ENCODE results near the gene RAB28. TPM values are rescaled to one million over a fixed set of nuclear protein-coding genes. Genes with fewer than 3 reads are reported as not detected.
"Not testable (repeated sequence)": the region's sequence is repeated elsewhere in the genome, so short reads cannot be mapped to it uniquely, and the experiment has no call there.

RAB28 gene
- polyA plus RNA-seq, 2 of the 4 experiments (the other 2 are of a cell fraction), result 9.5 to 24.6 TPM

DNA sequence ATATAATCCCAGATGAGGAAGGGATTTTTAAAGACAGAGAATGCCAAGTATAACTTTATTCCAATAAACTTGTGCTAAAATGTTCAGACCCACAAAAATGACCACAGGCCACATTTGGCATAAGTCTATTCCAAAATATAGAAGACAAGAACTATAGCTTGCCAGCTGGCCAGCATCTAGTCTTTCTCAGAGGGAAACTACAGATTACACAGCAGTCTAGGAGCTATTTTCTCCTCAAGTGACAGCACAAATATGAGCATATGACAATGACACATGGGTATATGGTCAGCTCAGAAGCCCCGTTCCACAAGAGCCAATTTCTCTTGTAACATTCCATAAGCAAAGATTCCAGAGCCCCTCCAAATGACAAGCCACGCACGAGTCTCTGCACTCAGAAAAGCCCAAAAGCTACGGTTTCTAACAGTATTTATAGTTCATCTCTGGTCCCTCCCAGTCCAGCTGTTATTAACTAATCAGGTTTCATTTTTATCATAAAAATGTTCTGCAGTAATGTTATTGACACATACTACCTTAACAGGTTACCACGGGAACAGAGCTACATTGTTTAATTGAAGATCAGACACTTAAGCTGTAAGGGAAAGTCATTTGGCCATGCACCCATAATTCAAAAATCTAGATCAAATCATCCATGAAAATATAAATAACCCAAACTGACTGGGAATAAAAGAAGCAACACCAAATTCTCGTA is 70.3 kb downstream of the RAB28 start:
- ChIA-PET CTCF (no interaction called here), POLR2A (no interaction called here)
- no peak overlapping the region for H3K27ac ChIP-seq
- WGBS (ENCODE audit: missing lambda C conversion rate), result 86% methylated on average over 6 of the region's 6 CpGs
- no peak overlapping the region for H3K4me3 ChIP-seq
- ATAC-seq (no peak), DNase-seq (ENCODE audit: low read depth in 1 of 2, low spot score in 1 of 2) (no peak), FAIRE-seq (no peak)
- no peak overlapping the region for H3K4me2 ChIP-seq
- no peaks in the 10 kb centered on the region for H3K9me3 ChIP-seq
- TF ChIP-seq, protein P1, sequence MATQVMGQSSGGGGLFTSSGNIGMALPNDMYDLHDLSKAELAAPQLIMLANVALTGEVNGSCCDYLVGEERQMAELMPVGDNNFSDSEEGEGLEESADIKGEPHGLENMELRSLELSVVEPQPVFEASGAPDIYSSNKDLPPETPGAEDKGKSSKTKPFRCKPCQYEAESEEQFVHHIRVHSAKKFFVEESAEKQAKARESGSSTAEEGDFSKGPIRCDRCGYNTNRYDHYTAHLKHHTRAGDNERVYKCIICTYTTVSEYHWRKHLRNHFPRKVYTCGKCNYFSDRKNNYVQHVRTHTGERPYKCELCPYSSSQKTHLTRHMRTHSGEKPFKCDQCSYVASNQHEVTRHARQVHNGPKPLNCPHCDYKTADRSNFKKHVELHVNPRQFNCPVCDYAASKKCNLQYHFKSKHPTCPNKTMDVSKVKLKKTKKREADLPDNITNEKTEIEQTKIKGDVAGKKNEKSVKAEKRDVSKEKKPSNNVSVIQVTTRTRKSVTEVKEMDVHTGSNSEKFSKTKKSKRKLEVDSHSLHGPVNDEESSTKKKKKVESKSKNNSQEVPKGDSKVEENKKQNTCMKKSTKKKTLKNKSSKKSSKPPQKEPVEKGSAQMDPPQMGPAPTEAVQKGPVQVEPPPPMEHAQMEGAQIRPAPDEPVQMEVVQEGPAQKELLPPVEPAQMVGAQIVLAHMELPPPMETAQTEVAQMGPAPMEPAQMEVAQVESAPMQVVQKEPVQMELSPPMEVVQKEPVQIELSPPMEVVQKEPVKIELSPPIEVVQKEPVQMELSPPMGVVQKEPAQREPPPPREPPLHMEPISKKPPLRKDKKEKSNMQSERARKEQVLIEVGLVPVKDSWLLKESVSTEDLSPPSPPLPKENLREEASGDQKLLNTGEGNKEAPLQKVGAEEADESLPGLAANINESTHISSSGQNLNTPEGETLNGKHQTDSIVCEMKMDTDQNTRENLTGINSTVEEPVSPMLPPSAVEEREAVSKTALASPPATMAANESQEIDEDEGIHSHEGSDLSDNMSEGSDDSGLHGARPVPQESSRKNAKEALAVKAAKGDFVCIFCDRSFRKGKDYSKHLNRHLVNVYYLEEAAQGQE (IDR thresholded peaks at IDR 0.05), result no peak
- TF ChIP-seq ZFP36 (IDR thresholded peaks at IDR 0.05; ENCODE audit: borderline replicate concordance, partially characterized antibody), result no peak
- TF ChIP-seq, protein P2, sequence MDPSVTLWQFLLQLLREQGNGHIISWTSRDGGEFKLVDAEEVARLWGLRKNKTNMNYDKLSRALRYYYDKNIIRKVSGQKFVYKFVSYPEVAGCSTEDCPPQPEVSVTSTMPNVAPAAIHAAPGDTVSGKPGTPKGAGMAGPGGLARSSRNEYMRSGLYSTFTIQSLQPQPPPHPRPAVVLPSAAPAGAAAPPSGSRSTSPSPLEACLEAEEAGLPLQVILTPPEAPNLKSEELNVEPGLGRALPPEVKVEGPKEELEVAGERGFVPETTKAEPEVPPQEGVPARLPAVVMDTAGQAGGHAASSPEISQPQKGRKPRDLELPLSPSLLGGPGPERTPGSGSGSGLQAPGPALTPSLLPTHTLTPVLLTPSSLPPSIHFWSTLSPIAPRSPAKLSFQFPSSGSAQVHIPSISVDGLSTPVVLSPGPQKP (IDR thresholded peaks at IDR 0.05; ENCODE audit: low read depth, low read length), result no peak
- no peak for TF ChIP-seq ZC3H11A (IDR thresholded peaks at IDR 0.05)
- TF ChIP-seq HOXB13 (CRISPR knock-in tag; IDR thresholded peaks at IDR 0.05; ENCODE audit: low read depth), result no peak
- TF ChIP-seq RNF2 (IDR thresholded peaks at IDR 0.05; ENCODE audit: borderline replicate concordance, low read depth), result no peak
- no peak for TF ChIP-seq FOSL2 (IDR thresholded peaks at IDR 0.05)
- TF ChIP-seq FOSL2 (CRISPR knock-in tag; IDR thresholded peaks at IDR 0.05), result no peak
- no peak for TF ChIP-seq CBX8 (IDR thresholded peaks at IDR 0.05)
- TF ChIP-seq POLR2AphosphoS2 (conservative IDR thresholded peaks at IDR 0.05; ENCODE audit: low read length), result no peak
- TF ChIP-seq MYC (IDR thresholded peaks at IDR 0.05; ENCODE audit: borderline replicate concordance, low read length), result no peak
- TF ChIP-seq NFE2L2 (conservative IDR thresholded peaks at IDR 0.05; ENCODE audit: low read length), result no peak
- TF ChIP-seq ESRRA (IDR thresholded peaks at IDR 0.05; ENCODE audit: borderline replicate concordance, low read length), result no peak
- no peak for TF ChIP-seq EHMT2 (IDR thresholded peaks at IDR 0.05; ENCODE audit: low read depth)
- TF ChIP-seq TFCP2L1 (CRISPR knock-in tag; IDR thresholded peaks at IDR 0.05), result no peak
- no peak for TF ChIP-seq NPAS2 (CRISPR knock-in tag; IDR thresholded peaks at IDR 0.05; ENCODE audit: borderline replicate concordance)
- H3K4me1 ChIP-seq, result no peaks in the 10 kb centered on the region

DNA sequence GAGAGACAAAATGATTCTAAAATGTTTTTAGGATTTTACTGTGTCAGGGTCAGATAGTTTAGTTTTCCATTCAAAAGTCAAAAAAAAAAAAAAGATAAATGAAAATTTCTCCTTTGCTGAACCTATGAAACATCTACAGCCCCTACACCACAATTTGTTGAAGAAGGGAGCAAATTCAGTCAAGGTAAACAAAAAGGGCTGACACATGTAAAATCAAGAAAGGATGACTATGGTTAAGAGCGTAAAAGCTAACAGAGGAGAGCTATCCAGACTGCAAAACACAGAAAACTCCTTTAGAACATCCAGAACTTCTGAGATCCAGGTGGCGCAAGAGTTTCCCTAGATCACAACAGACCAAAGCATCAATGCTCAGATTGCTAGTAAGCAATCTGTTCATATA is 72.2 kb downstream of the RAB28 start:
- Histone ChIP-seq H3K4me3 (no peak overlapping the region), H3K4me1 (no peaks in the 10 kb centered on the region), H3K27ac (no peak overlapping the region), H3K4me2 (no peak overlapping the region), H3K9me3 (no peaks in the 10 kb centered on the region)
- WGBS (ENCODE audit: missing lambda C conversion rate), result 47% methylated on average over 2 of the region's 2 CpGs
- DNase-seq (ENCODE audit: low read depth in 1 of 2, low spot score in 1 of 2), result no peak
- ATAC-seq, result no peak
- CTCF ChIA-PET, result no interaction called here
- no peak for FAIRE-seq
- TF ChIP-seq MAFK (IDR thresholded peaks at IDR 0.05; ENCODE audit: partially characterized antibody) (peak; percentile 13), HEYL (CRISPR knock-in tag; IDR thresholded peaks at IDR 0.05) (no peak)
- POLR2A ChIA-PET, result no interaction called here

DNA sequence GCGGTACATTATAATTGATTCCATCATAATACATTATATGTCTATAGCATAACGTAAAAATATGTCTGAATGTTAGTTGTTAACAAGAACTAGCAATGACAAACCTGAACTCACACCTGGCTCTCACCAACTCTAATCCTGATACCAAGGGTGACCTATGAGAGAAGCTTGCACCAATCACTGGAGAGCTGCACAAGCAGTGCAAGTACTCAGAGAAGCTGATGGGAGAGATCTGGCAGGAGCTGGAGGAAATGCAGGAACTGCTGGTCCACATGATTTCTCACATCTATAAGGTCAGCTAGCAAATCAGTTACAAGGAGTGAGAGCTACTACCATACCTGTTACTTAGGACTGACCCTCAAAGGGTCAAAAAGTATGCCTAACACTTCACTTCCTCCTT is 74.8 kb downstream of the RAB28 start:
- Histone ChIP-seq H3K9me3 (no peaks in the 10 kb centered on the region), H3K4me2 (no peak overlapping the region), H3K27ac (no peak overlapping the region), H3K4me3 (no peak overlapping the region), H3K4me1 (no peaks in the 10 kb centered on the region)
- FAIRE-seq, result no peak
- no peak for DNase-seq (ENCODE audit: low read depth in 1 of 2, low spot score in 1 of 2)
- ChIA-PET CTCF (no interaction called here), POLR2A (no interaction called here)
- WGBS (ENCODE audit: missing lambda C conversion rate), result 92% methylated on average over 2 of the region's 2 CpGs
- TF ChIP-seq HOXB13 (CRISPR knock-in tag; IDR thresholded peaks at IDR 0.05; ENCODE audit: low read depth) (no peak), RARB (CRISPR knock-in tag; IDR thresholded peaks at IDR 0.05) (no peak)
- no peak for ATAC-seq

DNA sequence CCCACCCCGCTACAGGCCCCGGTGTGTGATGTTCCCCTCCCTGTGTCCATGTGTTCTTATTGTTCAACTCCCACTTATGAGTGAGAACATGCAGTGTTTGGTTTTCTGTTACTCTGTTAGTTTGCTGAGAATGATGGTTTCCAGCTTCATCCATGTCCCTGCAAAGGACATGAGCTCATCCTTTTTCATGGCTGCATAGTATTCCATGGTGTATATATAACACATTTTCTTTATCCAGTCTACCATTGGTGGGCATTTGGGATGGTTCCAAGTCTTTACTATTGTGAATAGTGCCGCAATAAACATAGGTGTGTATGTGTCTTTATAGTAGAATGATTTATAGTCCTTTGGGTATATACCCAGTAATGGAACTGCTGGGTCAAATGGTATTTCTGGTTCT is 78.0 kb downstream of the RAB28 start:
- H3K9me3 ChIP-seq; FAIRE-seq; CTCF ChIA-PET; H3K27ac ChIP-seq; ATAC-seq; POLR2A ChIA-PET; H3K4me1 ChIP-seq; DNase-seq (ENCODE audit: low read depth in 1 of 2, low spot score in 1 of 2); H3K4me3 ChIP-seq; H3K4me2 ChIP-seq: not testable (repeated sequence)
- WGBS (ENCODE audit: missing lambda C conversion rate), result 92% methylated on average over 3 of the region's 3 CpGs
